T-helper 1 cell treated with Interleukin-12 subunit alpha and Interleukin-12 subunit beta and Interleukin-4 antibody, amounts not matched to agents 30 μg/mL and 1 μg/mL, for 36 hours (primary cell): Measurements from ENCODE around the gene ADH1A.
"Not testable (repeated sequence)": the region's sequence is repeated elsewhere in the genome, so short reads cannot be mapped to it uniquely, and the experiment has no call there.

ENCODE experiments used
- H3K27ac Mint-ChIP-seq: one replicate; pipeline ENCODE4 v1.8.0; 2021; ENCODE audit warnings: mild to moderate bottlenecking, mixed read lengths
- H3K27me3 Mint-ChIP-seq: one replicate; pipeline ENCODE4 v1.8.0; 2021; ENCODE audit warnings: low read depth, mixed read lengths
- H3K36me3 Mint-ChIP-seq: one replicate; pipeline ENCODE4 v1.8.0; 2021; ENCODE audit warnings: low read depth, mixed read lengths
- H3K4me1 Mint-ChIP-seq: one replicate; pipeline ENCODE4 v1.8.0; 2021; ENCODE audit warnings: low read depth, mixed read lengths
- H3K4me3 Mint-ChIP-seq: one replicate; pipeline ENCODE4 v1.8.0; 2021; ENCODE audit warnings: mild to moderate bottlenecking, moderate library complexity, mixed read lengths
- H3K9me3 Mint-ChIP-seq: one replicate; pipeline ENCODE4 v1.8.0; 2021; ENCODE audit warnings: mixed read lengths

ADH1A gene

GRCh38 chr4:99290848-99291786, at the start of gene ADH1A:
ADH1A (minus strand) TSS chr4:99290985; CDS start chr4:99290914, 71 bp downstream.
- Mint-ChIP-seq H3K9me3 (peaks cover 5% of the 10 kb centered on the region), H3K4me3 (no peak within 1 kb of the TSS), H3K4me1 (no peaks in the 10 kb centered on the region), H3K36me3 (no peaks in the 10 kb centered on the region), H3K27me3 (no peaks in the 10 kb centered on the region), H3K27ac (no peak within 1 kb of the TSS)

- Mint-ChIP-seq H3K27ac (no peak overlapping the region), H3K4me3 (no peak overlapping the region), H3K4me1 (no peaks in the 10 kb centered on the region), H3K9me3 (no peaks in the 10 kb centered on the region), H3K27me3 (no peaks in the 10 kb centered on the region), H3K36me3 (no peaks in the 10 kb centered on the region)
Observed at GRCh38 chr4:99339172-99339571, 48.4 kb upstream of the ADH1A start.

GRCh38 chr4:99336553-99336952, 45.8 kb upstream of the ADH1A start:
- Mint-ChIP-seq H3K9me3 (no peaks in the 10 kb centered on the region), H3K4me3 (no peak overlapping the region), H3K27me3 (no peaks in the 10 kb centered on the region), H3K4me1 (no peaks in the 10 kb centered on the region), H3K27ac (no peak overlapping the region), H3K36me3 (no peaks in the 10 kb centered on the region)

- Mint-ChIP-seq H3K27ac (no peak overlapping the region), H3K27me3 (no peaks in the 10 kb centered on the region), H3K4me3 (no peak overlapping the region), H3K4me1 (no peaks in the 10 kb centered on the region), H3K9me3 (no peaks in the 10 kb centered on the region), H3K36me3 (no peaks in the 10 kb centered on the region)
Observed at GRCh38 chr4:99334880-99335279, 44.1 kb upstream of the ADH1A start.

GRCh38 chr4:99330648-99331047, 39.9 kb upstream of the ADH1A start:
- H3K4me1 Mint-ChIP-seq, result no peaks in the 10 kb centered on the region
- H3K36me3 Mint-ChIP-seq, result no peaks in the 10 kb centered on the region
- no peak overlapping the region for H3K4me3 Mint-ChIP-seq
- no peak overlapping the region for H3K27ac Mint-ChIP-seq
- no peaks in the 10 kb centered on the region for H3K9me3 Mint-ChIP-seq
- H3K27me3 Mint-ChIP-seq, result no peaks in the 10 kb centered on the region

- Mint-ChIP-seq H3K27me3 (no peaks in the 10 kb centered on the region), H3K4me1 (no peaks in the 10 kb centered on the region), H3K4me3 (no peak overlapping the region), H3K36me3 (no peaks in the 10 kb centered on the region), H3K9me3 (no peaks in the 10 kb centered on the region), H3K27ac (no peak overlapping the region)
Observed at GRCh38 chr4:99329876-99330275, 39.1 kb upstream of the ADH1A start.

- Mint-ChIP-seq H3K4me3 (no peak overlapping the region), H3K27me3 (no peaks in the 10 kb centered on the region), H3K36me3 (no peaks in the 10 kb centered on the region), H3K27ac (no peak overlapping the region), H3K4me1 (no peaks in the 10 kb centered on the region), H3K9me3 (no peaks in the 10 kb centered on the region)
Observed at GRCh38 chr4:99324979-99325378, 34.2 kb upstream of the ADH1A start.

GRCh38 chr4:99324361-99324760, 33.6 kb upstream of the ADH1A start:
- no peaks in the 10 kb centered on the region for H3K9me3 Mint-ChIP-seq
- no peaks in the 10 kb centered on the region for H3K27me3 Mint-ChIP-seq
- H3K27ac Mint-ChIP-seq, result no peak overlapping the region
- no peak overlapping the region for H3K4me3 Mint-ChIP-seq
- no peaks in the 10 kb centered on the region for H3K36me3 Mint-ChIP-seq
- H3K4me1 Mint-ChIP-seq, result no peaks in the 10 kb centered on the region

GRCh38 chr4:99323756-99324155, 33.0 kb upstream of the ADH1A start:
- Mint-ChIP-seq H3K27ac (no peak overlapping the region), H3K27me3 (no peaks in the 10 kb centered on the region), H3K9me3 (no peaks in the 10 kb centered on the region), H3K36me3 (no peaks in the 10 kb centered on the region), H3K4me1 (no peaks in the 10 kb centered on the region), H3K4me3 (no peak overlapping the region)

- no peak within 1 kb of the TSS for H3K27ac Mint-ChIP-seq
- H3K36me3 Mint-ChIP-seq, result no peaks in the 10 kb centered on the region
- no peak within 1 kb of the TSS for H3K4me3 Mint-ChIP-seq
- no peaks in the 10 kb centered on the region for H3K27me3 Mint-ChIP-seq
- H3K9me3 Mint-ChIP-seq, result no peaks in the 10 kb centered on the region
- no peaks in the 10 kb centered on the region for H3K4me1 Mint-ChIP-seq
Observed at GRCh38 chr4:99321241-99322191, 30.7 kb upstream of the ADH1A start, which contains the start of gene ADH1B. ADH1B (minus strand) TSS chr4:99321401; CDS start chr4:99321331, 70 bp downstream.

GRCh38 chr4:99317811-99318210, 27.0 kb upstream of the ADH1A start:
- H3K4me1 Mint-ChIP-seq, H3K27me3 Mint-ChIP-seq: not testable (repeated sequence)

GRCh38 chr4:99317354-99317753, 26.6 kb upstream of the ADH1A start:
- Mint-ChIP-seq H3K9me3 (no peaks in the 10 kb centered on the region), H3K27me3 (no peaks in the 10 kb centered on the region), H3K4me1 (no peaks in the 10 kb centered on the region), H3K4me3 (no peak overlapping the region), H3K36me3 (no peaks in the 10 kb centered on the region), H3K27ac (no peak overlapping the region)

More at GRCh38 chr4:99317811-99318210, 27.0 kb upstream of the ADH1A start:
- H3K4me3 Mint-ChIP-seq, H3K9me3 Mint-ChIP-seq, H3K36me3 Mint-ChIP-seq, H3K27ac Mint-ChIP-seq: not testable (repeated sequence)

GRCh38 chr4:99315839-99316238, 25.1 kb upstream of the ADH1A start:
- H3K4me1 Mint-ChIP-seq, result no peaks in the 10 kb centered on the region
- H3K27ac Mint-ChIP-seq, result no peak overlapping the region
- no peak overlapping the region for H3K4me3 Mint-ChIP-seq
- H3K27me3 Mint-ChIP-seq, result no peaks in the 10 kb centered on the region
- no peaks in the 10 kb centered on the region for H3K36me3 Mint-ChIP-seq
- H3K9me3 Mint-ChIP-seq, result no peaks in the 10 kb centered on the region

GRCh38 chr4:99314211-99314610, 23.4 kb upstream of the ADH1A start:
- no peak overlapping the region for H3K27ac Mint-ChIP-seq
- no peak overlapping the region for H3K4me3 Mint-ChIP-seq
- no peaks in the 10 kb centered on the region for H3K4me1 Mint-ChIP-seq
- no peaks in the 10 kb centered on the region for H3K27me3 Mint-ChIP-seq
- no peaks in the 10 kb centered on the region for H3K36me3 Mint-ChIP-seq
- H3K9me3 Mint-ChIP-seq, result no peaks in the 10 kb centered on the region
